H1 (cell line): ENCODE results near the gene NFIC. TPM values are rescaled to one million over a fixed set of nuclear protein-coding genes. Genes with fewer than 3 reads are reported as not detected.
A peak's percentile ranks its signal among the peaks of the same experiment; 100 is the strongest.

ENCODE experiments used
- CTCF ChIA-PET: fragments of 300-600 bp; sonication (Branson Sonifier 250); formaldehyde crosslinking; loops from one replicate; lab custom pipeline; 2021; ENCODE audit not compliant: partially characterized antibody; lab: Charles Lee
- POLR2A ChIA-PET: fragments of 300-600 bp; sonication (Branson Sonifier 250); formaldehyde crosslinking; loops from one replicate; lab custom pipeline; 2021; ENCODE audit warnings: inconsistent platforms; ENCODE audit not compliant: partially characterized antibody; lab: Charles Lee
- DNase-seq, 2 experiments: peaks; one replicate each; pipeline versions ENCODE4 v3.0.0 to v3.0.0-alpha.2; 2010 to 2022; ENCODE audit warnings: low spot score in 2 of 2, low read depth in 1 of 2, mixed read lengths in 1 of 2
- FAIRE-seq: peaks from 2 replicates; lab custom pipeline; 2011; peaks lifted over from hg19 to GRCh38; lab: Jason Lieb, UNC
- H2AFZ ChIP-seq: 2 replicates; pipeline ENCODE4 v1.8.1; 2012; ENCODE audit warnings: low read length, inconsistent platforms
- H2AK5ac ChIP-seq: 2 replicates; pipeline ENCODE4 v1.6.1; 2013; ENCODE audit warnings: low read depth, low read length
- H2BK120ac ChIP-seq: replicated peaks from 2 replicates; pipeline ENCODE3; 2013; ENCODE audit warnings: low read depth, low read length, inconsistent platforms
- H2BK12ac ChIP-seq: 2 replicates; pipeline ENCODE4 v1.6.1; 2013; ENCODE audit warnings: low read depth, low read length
- H2BK15ac ChIP-seq: 2 replicates; pipeline ENCODE4 v1.6.1; 2013; ENCODE audit warnings: low read length
- H2BK20ac ChIP-seq: 2 replicates; pipeline ENCODE4 v1.6.1; 2013; ENCODE audit warnings: low read length
- H2BK5ac ChIP-seq: 2 replicates; pipeline ENCODE4 v1.6.1; 2013; ENCODE audit warnings: low read depth, low read length
- H3K14ac ChIP-seq: 2 replicates; pipeline ENCODE4 v1.6.1; 2013; ENCODE audit warnings: inconsistent platforms; ENCODE audit not compliant: insufficient read length
- H3K18ac ChIP-seq: 2 replicates; pipeline ENCODE4 v1.6.1; 2013; ENCODE audit warnings: low read length; ENCODE audit errors: extremely low read depth
- H3K23ac ChIP-seq: 2 replicates; pipeline ENCODE4 v1.6.1; 2013; ENCODE audit warnings: inconsistent platforms; ENCODE audit not compliant: insufficient read length
- H3K23me2 ChIP-seq: 2 replicates; pipeline ENCODE4 v1.6.1; 2013; ENCODE audit warnings: low read depth, low read length
- H3K27ac ChIP-seq: 2 replicates; pipeline ENCODE4 v1.6.1; 2011; ENCODE audit warnings: low read depth, low read length, inconsistent platforms
- H3K27me3 ChIP-seq, 4 experiments: replicated peaks in 1 of 4; 1 replicate in 1 of 4; 2 replicates in 3 of 4; pipeline versions ENCODE4 v1.6.1 to v1.8.1; 2011 to 2013; ENCODE audit warnings: low read length in 3 of 4, mild to moderate bottlenecking in 3 of 4, inconsistent platforms in 2 of 4, mixed read lengths in 2 of 4, moderate library complexity in 1 of 4; ENCODE audit not compliant: control insufficient read depth in 3 of 4, insufficient read depth in 3 of 4; ENCODE audit errors: extremely low read depth in 1 of 4
- H3K36me3 ChIP-seq, 4 experiments: 2 replicates each; pipeline versions ENCODE4 v1.6.1 to v1.8.1; 2011 to 2013; ENCODE audit warnings: mild to moderate bottlenecking in 4 of 4, low read length in 3 of 4, moderate library complexity in 2 of 4, control low read depth in 1 of 4, inconsistent platforms in 1 of 4; ENCODE audit not compliant: insufficient read depth in 4 of 4, control insufficient read depth in 2 of 4
- H3K4ac ChIP-seq: replicated peaks from 2 replicates; pipeline ENCODE3; 2013; ENCODE audit warnings: low read length, low read depth, mixed read lengths, inconsistent platforms; ENCODE audit not compliant: insufficient read length
- H3K4me1 ChIP-seq, 4 experiments: replicated peaks in 1 of 4; 1 replicate in 1 of 4; 2 replicates in 3 of 4; pipeline versions ENCODE4 v1.6.1 to v1.8.1; 2011 to 2013; ENCODE audit warnings: low read length in 3 of 4, inconsistent platforms in 2 of 4, mixed read lengths in 1 of 4; ENCODE audit not compliant: insufficient read depth in 4 of 4, control insufficient read depth in 3 of 4
- H3K4me2 ChIP-seq, 2 experiments: 2 replicates each; pipeline versions ENCODE4 v1.6.1 to v1.8.1; 2011 to 2013; ENCODE audit warnings: low read depth in 2 of 2, low read length in 2 of 2, control low read depth in 1 of 2, inconsistent platforms in 1 of 2, mild to moderate bottlenecking in 1 of 2; ENCODE audit not compliant: insufficient read depth in 1 of 2
- H3K4me3 ChIP-seq, 4 experiments: fragments of 200-600, 300-600 bp in 1 of 4; sonication (generic), shearing (Covaris generic), sonication (Bioruptor Twin) in 1 of 4; 2 replicates each; pipeline versions ENCODE4 v1.5.1 to v1.8.1; 2011 to 2016; ENCODE audit warnings: low read length in 4 of 4, low read depth in 3 of 4, control low read depth in 2 of 4, inconsistent platforms in 2 of 4, mild to moderate bottlenecking in 2 of 4, mixed read lengths in 1 of 4, moderate library complexity in 1 of 4; ENCODE audit not compliant: insufficient read depth in 2 of 4; ENCODE audit errors: extremely low read depth in 1 of 4
- H3K56ac ChIP-seq: replicated peaks from 2 replicates; pipeline ENCODE3; 2013; ENCODE audit warnings: low read depth, mild to moderate bottlenecking, mixed read lengths, low read length, inconsistent platforms; ENCODE audit not compliant: insufficient read length
- H3K79me1 ChIP-seq: 2 replicates; pipeline ENCODE4 v1.6.1; 2013; ENCODE audit warnings: low read depth, low read length, control low read depth
- H3K79me2 ChIP-seq, 2 experiments: 2 replicates each; pipeline versions ENCODE4 v1.6.1 to v1.8.1; 2012 to 2013; ENCODE audit warnings: low read length in 2 of 2, mild to moderate bottlenecking in 2 of 2, inconsistent platforms in 1 of 2; ENCODE audit not compliant: insufficient read depth in 2 of 2, control insufficient read depth in 1 of 2
- H3K9ac ChIP-seq, 4 experiments: replicated peaks in 1 of 4; 1 replicate in 1 of 4; 2 replicates in 3 of 4; pipeline versions ENCODE4 v1.6.1 to v1.8.1; 2011 to 2013; ENCODE audit warnings: low read depth in 3 of 4, low read length in 3 of 4, control low read depth in 2 of 4, mild to moderate bottlenecking in 2 of 4, moderate library complexity in 2 of 4, inconsistent platforms in 1 of 4; ENCODE audit errors: extremely low read depth in 1 of 4
- H3K9me3 ChIP-seq, 2 experiments: 2 replicates each; pipeline versions ENCODE4 v1.6.1 to v1.8.1; 2012 to 2013; ENCODE audit warnings: mild to moderate bottlenecking in 2 of 2, moderate library complexity in 2 of 2, control low read depth in 1 of 2, inconsistent platforms in 1 of 2, low read depth in 1 of 2, low read length in 1 of 2, mixed read lengths in 1 of 2; ENCODE audit not compliant: insufficient read depth in 2 of 2
- H4K20me1 ChIP-seq, 2 experiments: replicated peaks in 1 of 2; 2 replicates each; pipeline versions ENCODE3 to v1.8.1; 2011 to 2013; ENCODE audit warnings: inconsistent platforms in 2 of 2, low read length in 2 of 2, mild to moderate bottlenecking in 1 of 2; ENCODE audit not compliant: insufficient read depth in 2 of 2, control insufficient read depth in 1 of 2
- H4K5ac ChIP-seq: 2 replicates; pipeline ENCODE4 v1.6.1; 2013; ENCODE audit warnings: low read length, low read depth, mixed read lengths, inconsistent platforms; ENCODE audit not compliant: insufficient read length
- H4K8ac ChIP-seq: 2 replicates; pipeline ENCODE4 v1.8.0; 2013; ENCODE audit warnings: mild to moderate bottlenecking, moderate library complexity, low read length, inconsistent platforms; ENCODE audit not compliant: insufficient read depth; ENCODE audit errors: extremely low read depth
- H4K91ac ChIP-seq: replicated peaks from 2 replicates; pipeline ENCODE3; 2013; ENCODE audit warnings: low read length, mixed read lengths, inconsistent platforms; ENCODE audit not compliant: insufficient read length
- CBX8 ChIP-seq: fragments of 300-800, 300-1000 bp; sonication (generic); IDR thresholded peaks from 2 replicates; pipeline ENCODE4 v1.7.1; 2016; ENCODE audit warnings: low read depth, low read length, borderline replicate concordance
- NRF1 ChIP-seq: IDR thresholded peaks from 2 replicates; pipeline ENCODE4 v1.6.1; 2011; ENCODE audit warnings: mild to moderate bottlenecking, low read depth, low read length, improper control_type of control experiment
- RAD21 ChIP-seq, 2 experiments: IDR thresholded peaks in 1 of 2; conservative IDR thresholded peaks in 1 of 2; 2 replicates each; pipeline ENCODE4 v1.6.1; 2011; ENCODE audit warnings: low read depth in 2 of 2, low read length in 2 of 2, improper control_type of control experiment in 1 of 2, inconsistent platforms in 1 of 2, mild to moderate bottlenecking in 1 of 2, moderate library complexity in 1 of 2
- WGBS, 2 experiments: shearing (Covaris generic) in 1 of 2; methylation state at CpG; one replicate each; pipeline versions ENCODE4 v1.1.6 to v1.1.7; 2013 to 2015; ENCODE audit warnings: low lambda C conversion rate in 2 of 2, mixed read lengths in 2 of 2, inconsistent platforms in 1 of 2, low coverage in 1 of 2, missing lambda C conversion rate in 1 of 2; ENCODE audit not compliant: insufficient replicate concordance in 2 of 2, insufficient coverage in 1 of 2, insufficient read length in 1 of 2; ENCODE audit errors: extremely low coverage in 1 of 2, missing lambda C conversion rate in 1 of 2; 5-methylcytosine and 5-hydroxymethylcytosine counted together
- polyA plus RNA-seq, 7 experiments: library from polyadenylated mRNA; depleted of rRNA in 3 of 7; stranded (reverse) in 5 of 7; unstranded in 2 of 7; fragments of >200 nt in 5 of 7; fragments of 200-250 nt in 2 of 7; gene quantifications; 1 replicate in 5 of 7; 2 replicates in 1 of 7; 4 replicates in 1 of 7; pipeline versions ENCODE4 v1.2.1 to v1.2.3, GENCODE V29; 2011 to 2013; ENCODE audit warnings: missing spikeins in 2 of 7, mixed read lengths in 2 of 7
- total RNA-seq: library from RNA; stranded (reverse); fragmentation: NEBNext Ultra II Directional; extraction: Animal tissue kit (Norgen Biotek cat#: 25700); gene quantifications from 2 replicates; pipeline ENCODE4 v1.2.1, GENCODE V29; 2021

The NFIC gene
- total and polyA plus RNA-seq, 2 of the 8 experiments (the other 6 are each of a cell fraction or from before 2014, with no cell fraction given): 0.56 to 3.2 TPM

- Histone ChIP-seq H3K27me3 (peaks cover 0 to 5% (median 2%) of the 10 kb centered on the region in 4 experiments; a peak in 3 of 7 replicates), H2AFZ (no peak overlapping the region), H3K9me3 (no peaks in the 10 kb centered on the region), H2BK15ac (peak overlapping the region; percentile 61; the same call in 1 of the 2 replicates), H4K20me1 (no peaks in the 10 kb centered on the region), H3K56ac (no peak overlapping the region), H3K79me2 (no peaks in the 10 kb centered on the region), H3K79me1 (no peaks in the 10 kb centered on the region), H4K91ac (no peak overlapping the region), H3K27ac (no peak overlapping the region), H2BK12ac (0 out of 2 replicates have a peak overlapping the region, but pooled peaks have one; percentile 50), H3K4ac (no peak overlapping the region), H3K4me2 (peak overlapping the region in 1 of 2 experiments; percentile 16; a peak in 1 of 4 replicates), H3K23me2 (no peaks in the 10 kb centered on the region), H3K23ac (no peak overlapping the region), H3K4me1 (peaks cover 0 to 14% (median 5%) of the 10 kb centered on the region in 4 experiments; a peak in 5 of 7 replicates), H3K9ac (no peak overlapping the region), H3K18ac (no peak overlapping the region), H2BK5ac (no peak overlapping the region), H4K5ac (no peak overlapping the region), H3K4me3 (no peak overlapping the region), H2BK20ac (no peak overlapping the region), H2AK5ac (no peak overlapping the region), H3K36me3 (no peaks in the 10 kb centered on the region), H4K8ac (no peak overlapping the region; the same call in 1 of the 2 replicates), H3K14ac (no peak overlapping the region), H2BK120ac (no peak overlapping the region)
- DNase-seq (no peak), FAIRE-seq (no peak)
- CTCF ChIA-PET: interaction anchor here (1.1 to 1.3 kb wide), 3 partner anchors 31 to 59 kb away, joined by 3 to 5 read pairs (median 4); no protein-coding TSS in a partner anchor
- WGBS, 2 experiments: 52% methylated on average over 10 of the region's 10 CpGs; no CpG with 5 or more reads in 1 of the 2 experiments
- POLR2A ChIA-PET: interaction anchor here (0.6 to 1.3 kb wide), 3 partner anchors 9 to 81 kb away, joined by 3 read pairs; no protein-coding TSS in a partner anchor
- TF ChIP-seq CBX8: no peak
- TF ChIP-seq RAD21 (IDR thresholded peaks at IDR 0.05 in 1 of 2, conservative IDR thresholded peaks at IDR 0.05 in 1 of 2; ENCODE audit: low read depth in 2 of 2, low read length in 2 of 2): no peak
- TF ChIP-seq NRF1: no peak
Measured at GRCh38 chr19:3398900-3399278, 32.5 kb downstream of the NFIC start.
